ENCODE results near the gene CACNB4. TPM values are rescaled to one million over a fixed set of nuclear protein-coding genes. Genes with fewer than 3 reads are reported as not detected.

The CACNB4 gene
- total RNA-seq, 1 donor, result 4.3 TPM

DNA sequence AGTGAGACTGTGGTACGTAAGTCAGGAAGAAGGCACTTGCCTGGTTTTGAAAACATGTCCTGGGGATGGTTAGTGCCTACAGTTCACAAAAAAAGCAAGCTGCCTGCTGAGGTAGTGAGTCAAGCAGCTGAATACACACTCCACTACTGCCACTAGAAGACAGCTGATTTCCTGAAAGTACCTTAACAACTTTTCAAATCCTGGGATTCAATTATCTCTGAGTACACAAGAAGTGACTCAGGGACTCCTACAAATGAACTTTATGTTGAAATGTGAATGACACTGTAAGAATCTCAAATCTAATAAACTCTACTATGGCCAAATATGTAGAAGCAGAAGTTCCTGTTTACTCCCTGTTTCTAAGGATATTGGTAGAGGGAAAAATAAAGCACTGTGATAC is 212.6 kb downstream of the CACNB4 start:
- Histone ChIP-seq H3K4me3 (ENCODE audit: insufficient read depth, low read length) (no peak overlapping the region), H3K4me1 (ENCODE audit: insufficient read depth, low read length) (no peaks in the 10 kb centered on the region), H3K27ac (ENCODE audit: low read depth, low read length) (no peak overlapping the region), H3K36me3 (ENCODE audit: insufficient read depth, low read length) (no peaks in the 10 kb centered on the region), H3K27me3 (ENCODE audit: insufficient read depth, low read length) (no peaks in the 10 kb centered on the region), H3K9me3 (ENCODE audit: low read depth, low read length) (no peaks in the 10 kb centered on the region), H4K20me1 (ENCODE audit: insufficient read depth, low read length) (no peaks in the 10 kb centered on the region), H3K79me2 (ENCODE audit: insufficient read depth, low read length) (no peaks in the 10 kb centered on the region), H2AFZ (ENCODE audit: low read length) (no peak overlapping the region), H3K4me2 (ENCODE audit: insufficient read depth, low read length) (no peak overlapping the region)
- TF ChIP-seq, protein P1, sequence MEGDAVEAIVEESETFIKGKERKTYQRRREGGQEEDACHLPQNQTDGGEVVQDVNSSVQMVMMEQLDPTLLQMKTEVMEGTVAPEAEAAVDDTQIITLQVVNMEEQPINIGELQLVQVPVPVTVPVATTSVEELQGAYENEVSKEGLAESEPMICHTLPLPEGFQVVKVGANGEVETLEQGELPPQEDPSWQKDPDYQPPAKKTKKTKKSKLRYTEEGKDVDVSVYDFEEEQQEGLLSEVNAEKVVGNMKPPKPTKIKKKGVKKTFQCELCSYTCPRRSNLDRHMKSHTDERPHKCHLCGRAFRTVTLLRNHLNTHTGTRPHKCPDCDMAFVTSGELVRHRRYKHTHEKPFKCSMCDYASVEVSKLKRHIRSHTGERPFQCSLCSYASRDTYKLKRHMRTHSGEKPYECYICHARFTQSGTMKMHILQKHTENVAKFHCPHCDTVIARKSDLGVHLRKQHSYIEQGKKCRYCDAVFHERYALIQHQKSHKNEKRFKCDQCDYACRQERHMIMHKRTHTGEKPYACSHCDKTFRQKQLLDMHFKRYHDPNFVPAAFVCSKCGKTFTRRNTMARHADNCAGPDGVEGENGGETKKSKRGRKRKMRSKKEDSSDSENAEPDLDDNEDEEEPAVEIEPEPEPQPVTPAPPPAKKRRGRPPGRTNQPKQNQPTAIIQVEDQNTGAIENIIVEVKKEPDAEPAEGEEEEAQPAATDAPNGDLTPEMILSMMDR (IDR thresholded peaks at IDR 0.05; ENCODE audit: extremely low read depth, low read depth, low read length), result no peak
- DNase-seq (ENCODE audit: insufficient read length, low spot score, missing footprints), result peak; percentile 37

GRCh38 chr2:151882786-151883445 is 215.9 kb downstream of the CACNB4 start:
- H3K4me2 ChIP-seq (ENCODE audit: insufficient read depth, low read length), result no peak overlapping the region
- no peaks in the 10 kb centered on the region for H3K27me3 ChIP-seq (ENCODE audit: insufficient read depth, low read length)

DNA sequence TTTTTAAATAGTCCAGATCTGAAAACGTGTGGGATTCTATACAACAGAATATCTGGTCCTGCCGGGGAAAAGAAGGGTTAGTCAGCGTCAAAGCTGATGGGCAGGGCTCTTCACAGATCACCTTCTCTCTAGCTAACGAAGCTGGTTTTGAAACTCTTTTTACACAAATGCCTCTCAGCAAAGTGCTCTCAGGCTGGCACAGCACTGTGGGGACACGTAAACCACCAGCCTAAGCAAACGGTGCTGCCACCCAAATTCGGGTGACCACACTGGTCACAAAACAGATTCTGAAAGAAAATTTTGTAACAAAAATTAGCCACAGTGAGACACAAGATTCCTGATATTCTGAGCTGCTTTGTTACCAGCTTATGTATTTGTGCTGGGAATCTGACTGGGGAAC is 217.5 kb downstream of the CACNB4 start:
- Histone ChIP-seq H4K20me1 (ENCODE audit: insufficient read depth, low read length) (no peaks in the 10 kb centered on the region), H3K4me2 (ENCODE audit: insufficient read depth, low read length) (no peak overlapping the region), H2AFZ (ENCODE audit: low read length) (no peak overlapping the region), H3K4me1 (ENCODE audit: insufficient read depth, low read length) (no peaks in the 10 kb centered on the region), H3K36me3 (ENCODE audit: insufficient read depth, low read length) (no peaks in the 10 kb centered on the region), H3K4me3 (ENCODE audit: insufficient read depth, low read length) (no peak overlapping the region), H3K9me3 (ENCODE audit: low read depth, low read length) (no peaks in the 10 kb centered on the region), H3K79me2 (ENCODE audit: insufficient read depth, low read length) (no peaks in the 10 kb centered on the region), H3K27ac (ENCODE audit: low read depth, low read length) (no peak overlapping the region), H3K27me3 (ENCODE audit: insufficient read depth, low read length) (no peaks in the 10 kb centered on the region)
- DNase-seq (ENCODE audit: insufficient read length, low spot score, missing footprints), result no peak
- TF ChIP-seq, protein P1 (IDR thresholded peaks at IDR 0.05; ENCODE audit: extremely low read depth, low read depth, low read length), result no peak

More at GRCh38 chr2:151882786-151883445, 215.9 kb downstream of the CACNB4 start:
- Histone ChIP-seq H4K20me1 (ENCODE audit: insufficient read depth, low read length) (no peaks in the 10 kb centered on the region), H3K36me3 (ENCODE audit: insufficient read depth, low read length) (no peaks in the 10 kb centered on the region), H3K4me1 (ENCODE audit: insufficient read depth, low read length) (no peaks in the 10 kb centered on the region), H3K27ac (ENCODE audit: low read depth, low read length) (no peak overlapping the region), H3K4me3 (ENCODE audit: insufficient read depth, low read length) (no peak overlapping the region), H2AFZ (ENCODE audit: low read length) (no peak overlapping the region), H3K9me3 (ENCODE audit: low read depth, low read length) (no peaks in the 10 kb centered on the region), H3K79me2 (ENCODE audit: insufficient read depth, low read length) (no peaks in the 10 kb centered on the region)
- DNase-seq (ENCODE audit: insufficient read length, low spot score, missing footprints), result peak; percentile 23
- TF ChIP-seq, protein P1 (IDR thresholded peaks at IDR 0.05; ENCODE audit: extremely low read depth, low read depth, low read length), result no peak

- H3K9me3 ChIP-seq (ENCODE audit: low read depth, low read length), result no peaks in the 10 kb centered on the region
- TF ChIP-seq, protein P1 (IDR thresholded peaks at IDR 0.05; ENCODE audit: extremely low read depth, low read depth, low read length), result no peak
- H3K36me3 ChIP-seq (ENCODE audit: insufficient read depth, low read length), result no peaks in the 10 kb centered on the region
- H3K4me2 ChIP-seq (ENCODE audit: insufficient read depth, low read length), result no peak overlapping the region
- no peaks in the 10 kb centered on the region for H3K79me2 ChIP-seq (ENCODE audit: insufficient read depth, low read length)
- H3K4me3 ChIP-seq (ENCODE audit: insufficient read depth, low read length), result no peak overlapping the region
- H4K20me1 ChIP-seq (ENCODE audit: insufficient read depth, low read length), result no peaks in the 10 kb centered on the region
- H2AFZ ChIP-seq (ENCODE audit: low read length), result no peak overlapping the region
- H3K27ac ChIP-seq (ENCODE audit: low read depth, low read length), result no peak overlapping the region
- no peaks in the 10 kb centered on the region for H3K4me1 ChIP-seq (ENCODE audit: insufficient read depth, low read length)
- DNase-seq (ENCODE audit: insufficient read length, low spot score, missing footprints), result no peak
- H3K27me3 ChIP-seq (ENCODE audit: insufficient read depth, low read length), result no peaks in the 10 kb centered on the region
Observed at GRCh38 chr2:151880586-151880985, 218.3 kb downstream of the CACNB4 start.
